ENCODE results near the gene ANKRD65.
"Not testable (repeated sequence)": the region's sequence is repeated elsewhere in the genome, so short reads cannot be mapped to it uniquely, and the experiment has no call there.

ANKRD65 gene

DNA sequence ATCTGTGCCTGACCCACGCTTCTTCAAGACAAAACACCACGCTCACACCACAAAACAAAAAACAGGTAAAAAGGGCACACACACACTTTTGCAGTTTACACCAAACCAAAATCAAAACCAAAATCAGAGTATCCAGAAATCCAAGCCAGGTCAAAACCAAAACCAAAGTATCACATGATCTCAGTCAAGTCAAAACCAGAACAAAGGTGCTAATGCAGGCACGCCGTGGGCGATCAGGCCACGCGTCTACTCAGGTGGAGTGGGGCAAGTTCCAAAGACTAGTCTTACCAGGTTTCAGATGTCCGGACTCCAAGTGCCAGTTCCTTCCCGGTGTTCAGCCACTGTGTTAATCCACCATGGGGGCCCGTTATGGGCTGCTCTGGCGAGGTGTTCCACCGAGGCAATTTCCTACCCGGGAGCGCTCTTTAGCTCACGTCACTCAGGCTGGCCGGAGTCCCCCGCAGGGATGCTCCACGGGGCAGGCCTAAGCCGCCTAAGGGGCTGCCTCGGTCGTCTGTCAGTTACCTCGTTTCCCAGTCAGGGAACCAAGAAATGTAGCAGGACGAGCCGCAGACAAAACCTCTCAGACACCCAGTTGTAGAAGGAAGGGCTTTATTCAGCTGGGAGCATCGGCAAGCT is 3.1 kb downstream of the ANKRD65 start:
- not testable (repeated sequence) for DNase-seq (ENCODE audit: low read depth in 2 of 2)

DNA sequence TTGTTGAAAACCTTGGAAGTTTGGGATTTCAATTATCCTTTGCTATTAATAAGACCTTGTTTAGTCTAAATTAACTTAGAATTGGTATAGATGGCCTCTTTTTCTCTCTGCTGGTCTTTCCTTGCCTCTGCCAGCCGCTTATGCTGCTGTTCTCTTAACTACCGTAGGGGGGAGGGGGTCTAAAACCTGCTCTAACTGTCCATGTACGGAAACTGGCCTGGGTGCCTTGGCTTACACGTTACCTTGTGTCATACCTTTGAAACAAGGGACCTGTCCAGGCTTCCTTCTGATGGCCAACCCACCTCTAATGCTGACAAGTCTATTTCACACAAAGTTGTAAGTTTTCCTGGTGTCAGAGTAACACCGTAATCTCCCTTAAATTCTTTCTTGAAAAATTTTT is 3.7 kb downstream of the ANKRD65 start:
- DNase-seq (ENCODE audit: low read depth in 2 of 2) = not testable (repeated sequence)

DNA sequence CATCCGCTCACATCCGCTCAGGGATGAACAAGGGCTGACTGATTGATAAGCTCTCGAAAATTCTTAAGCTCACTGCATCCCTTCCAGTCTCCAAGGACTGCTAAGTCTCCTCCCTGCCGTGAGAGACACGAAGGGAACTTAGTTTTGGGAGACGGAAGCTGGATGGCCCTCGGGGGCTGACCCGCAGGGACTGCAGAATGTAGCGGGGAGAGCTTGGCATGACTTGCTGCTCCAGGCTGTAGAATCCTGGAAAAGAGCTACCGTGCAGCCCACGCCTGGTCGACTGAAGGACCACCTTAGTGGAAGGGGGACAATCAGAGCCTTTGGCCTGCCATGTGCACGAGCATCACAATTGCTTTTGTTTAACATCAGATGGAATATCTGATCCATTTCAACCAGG is 5.3 kb downstream of the ANKRD65 start:
- DNase-seq (ENCODE audit: low read depth in 2 of 2) = no peak

DNA sequence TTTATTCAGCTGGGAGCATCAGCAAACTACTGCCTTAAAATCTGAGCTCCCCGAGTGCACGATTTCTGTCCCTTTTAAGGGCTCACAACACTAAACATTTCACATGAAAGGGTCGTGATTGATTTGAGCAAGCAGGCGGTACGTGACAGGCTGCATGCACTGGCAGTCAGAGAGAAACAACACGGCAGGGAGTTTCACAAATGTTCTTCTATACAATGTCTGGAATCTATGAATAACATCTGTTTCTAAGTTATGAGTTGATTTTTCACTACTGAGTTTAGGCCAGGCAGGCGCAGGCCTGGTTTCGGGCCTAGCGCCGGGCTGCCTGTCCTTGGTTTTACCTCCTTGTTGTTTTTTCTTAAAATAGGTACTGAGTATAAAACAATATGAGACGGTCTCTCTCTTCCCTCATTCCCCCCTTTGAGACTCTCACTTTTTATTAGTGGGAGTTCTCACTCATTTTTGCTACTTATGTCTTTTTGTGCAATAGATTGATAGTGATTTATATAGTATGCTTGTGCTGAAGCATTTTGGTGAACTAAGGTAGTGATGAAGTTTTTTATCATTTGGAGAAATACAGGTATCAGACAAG is 8.7 kb downstream of the ANKRD65 start:
- not testable (repeated sequence) for DNase-seq (ENCODE audit: low read depth in 2 of 2)

DNA sequence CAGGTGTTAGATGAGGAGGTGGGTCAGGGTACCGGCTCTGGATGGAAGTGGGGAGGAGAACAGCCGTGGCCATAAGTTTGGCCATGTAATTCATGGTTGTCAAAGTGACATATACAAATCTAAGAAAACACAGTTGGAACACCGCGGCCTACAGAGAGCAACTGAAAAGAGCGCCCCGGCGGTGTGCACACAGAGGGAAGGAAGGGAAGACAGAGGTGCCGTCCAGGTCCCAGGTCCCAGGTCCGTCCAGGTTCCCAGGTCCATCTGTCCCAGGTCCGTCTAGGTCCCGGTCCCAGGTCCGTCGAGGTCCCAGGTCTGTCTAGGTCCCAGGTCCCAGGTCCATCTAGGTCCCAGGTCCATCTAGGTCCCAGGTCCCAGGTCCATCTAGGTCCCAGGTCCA is 9.4 kb downstream of the ANKRD65 start:
- DNase-seq (ENCODE audit: low read depth in 2 of 2) = no peak

DNA sequence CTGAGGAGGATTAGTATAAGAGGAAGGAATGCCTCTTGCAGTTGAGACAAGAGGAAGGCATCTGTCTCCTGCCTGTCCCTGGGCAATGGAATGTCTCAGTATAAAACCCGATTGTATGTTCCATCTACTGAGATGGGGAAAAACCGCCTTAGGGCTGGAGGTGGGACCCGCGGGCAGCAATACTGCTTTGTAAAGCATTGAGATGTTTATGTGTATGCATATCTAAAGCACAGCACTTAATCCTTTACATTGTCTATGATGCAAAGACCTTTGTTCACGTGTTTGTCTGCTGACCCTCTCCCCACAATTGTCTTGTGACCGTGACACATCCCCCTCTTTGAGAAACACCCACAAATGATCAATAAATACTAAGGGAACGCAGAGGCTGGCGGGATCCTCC is 10.8 kb downstream of the ANKRD65 start:
- not testable (repeated sequence) for DNase-seq (ENCODE audit: low read depth in 2 of 2)

DNA sequence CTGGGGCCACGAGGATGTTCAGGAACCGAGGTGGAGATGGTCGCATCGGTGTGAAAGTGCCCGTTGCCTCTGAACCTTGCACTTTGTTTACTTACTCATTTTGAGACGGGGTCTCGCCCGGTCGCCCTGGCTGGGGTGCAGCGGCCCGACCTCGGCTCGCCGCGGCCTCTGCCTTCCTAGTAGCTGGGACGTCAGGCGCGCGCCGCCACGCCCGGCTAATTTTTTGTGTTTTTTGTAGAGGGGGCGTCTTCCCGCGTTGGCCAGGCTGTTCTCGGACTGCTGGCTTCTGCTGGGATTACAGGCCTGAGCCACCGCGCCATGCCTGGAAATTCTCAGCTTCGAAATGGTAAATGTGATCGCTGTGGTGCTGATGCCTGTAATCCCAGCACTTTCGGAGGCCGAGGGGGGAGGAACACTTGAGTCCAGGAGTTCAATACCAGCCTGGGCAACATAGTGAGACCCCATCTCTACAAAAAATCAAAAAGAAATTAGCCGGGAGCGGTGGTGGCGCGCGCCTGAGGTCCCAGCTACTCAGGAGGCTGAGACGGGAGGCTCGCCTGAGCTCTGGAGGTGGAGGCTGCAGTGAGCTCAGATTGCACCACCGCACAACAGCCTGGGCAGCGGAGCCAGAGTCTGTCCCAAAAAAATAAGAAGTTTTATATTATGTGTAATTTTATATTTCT is 13.3 kb downstream of the ANKRD65 start:
- DNase-seq (ENCODE audit: low read depth in 2 of 2) = no peak

DNA sequence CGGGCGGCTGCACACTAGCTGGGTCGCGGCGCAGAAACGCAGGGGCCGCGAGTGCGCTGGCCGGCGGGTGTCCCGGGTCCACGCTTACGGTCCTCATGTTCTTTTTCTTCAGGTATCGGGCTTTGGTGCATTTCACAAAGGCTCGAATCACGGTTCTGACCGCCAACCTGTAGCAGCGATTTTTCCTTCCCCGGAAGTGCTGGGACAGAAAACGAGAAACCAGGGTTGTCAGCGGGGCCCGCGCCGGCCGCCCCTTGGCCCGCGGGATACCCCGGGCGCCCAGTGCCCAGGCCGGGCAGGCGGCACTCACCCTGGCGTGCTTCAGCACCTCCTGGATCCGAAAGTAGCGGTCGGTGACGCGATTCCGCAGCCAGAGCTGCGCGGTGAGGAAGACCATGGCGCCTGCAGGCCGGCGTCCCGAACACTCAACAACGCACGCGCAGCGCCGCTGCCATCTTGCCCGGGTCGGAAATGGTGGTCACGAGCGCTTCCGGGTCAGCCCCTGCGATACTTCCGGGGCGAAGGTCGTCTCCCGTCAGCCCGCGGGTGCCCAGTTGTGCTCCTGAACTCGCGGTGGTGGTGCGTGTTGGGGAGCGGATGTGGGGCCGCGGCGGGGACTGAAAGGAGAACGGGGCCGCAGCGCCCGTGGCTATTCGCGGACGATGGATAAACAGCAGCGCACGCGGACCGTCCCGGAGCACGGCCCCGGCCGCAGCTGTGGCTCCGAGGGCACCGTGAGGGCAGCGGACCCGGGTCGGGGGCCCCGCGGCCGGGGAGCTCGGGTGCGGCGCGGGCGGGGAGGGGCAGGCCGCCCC is 14.0 kb downstream of the ANKRD65 start, which contains the start of gene MRPL20:
Gene MRPL20, minus strand, starts transcription at position 473 of the 815 bp plus-strand sequence. Its CDS starts 76 bp downstream, at position 397.
- peak; percentile 91 to 94 for DNase-seq (ENCODE audit: low read depth in 2 of 2)

DNA sequence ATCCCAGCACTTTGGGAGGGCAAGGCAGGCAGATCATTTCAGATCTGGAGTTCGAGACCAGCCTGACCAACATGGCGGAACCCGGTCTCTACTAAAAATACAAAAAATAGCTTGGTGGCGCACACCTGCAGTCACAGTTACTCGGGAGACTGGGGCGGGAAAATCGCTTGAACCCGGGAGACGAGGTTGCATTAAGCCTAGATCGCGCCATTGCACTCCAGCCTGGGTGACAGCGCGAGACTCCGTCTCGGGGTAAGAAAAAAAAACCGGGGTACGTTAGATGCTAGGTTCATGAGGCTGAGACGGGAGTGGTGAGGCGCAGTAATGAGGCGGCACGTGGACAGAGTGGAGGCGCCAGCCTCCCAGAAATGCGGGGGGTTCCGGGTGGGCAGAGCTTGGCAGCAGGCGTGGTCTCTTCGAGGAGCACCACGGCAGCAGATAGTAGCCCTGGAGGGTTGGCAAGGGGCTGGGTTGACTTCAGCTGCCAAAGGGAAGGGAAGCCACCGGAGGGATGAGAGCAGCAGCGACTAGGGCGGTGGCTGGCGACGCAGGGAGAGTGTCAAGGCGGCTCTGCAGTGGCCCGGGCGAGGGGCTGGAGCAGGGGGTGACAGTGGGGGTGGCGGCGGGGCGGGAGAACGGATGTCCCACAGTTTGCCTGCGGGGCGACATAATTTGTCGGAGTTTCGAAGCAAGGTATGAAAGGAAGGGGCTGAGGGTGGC is 14.8 kb downstream of the ANKRD65 start:
- no peak for DNase-seq (ENCODE audit: low read depth in 2 of 2)

DNA sequence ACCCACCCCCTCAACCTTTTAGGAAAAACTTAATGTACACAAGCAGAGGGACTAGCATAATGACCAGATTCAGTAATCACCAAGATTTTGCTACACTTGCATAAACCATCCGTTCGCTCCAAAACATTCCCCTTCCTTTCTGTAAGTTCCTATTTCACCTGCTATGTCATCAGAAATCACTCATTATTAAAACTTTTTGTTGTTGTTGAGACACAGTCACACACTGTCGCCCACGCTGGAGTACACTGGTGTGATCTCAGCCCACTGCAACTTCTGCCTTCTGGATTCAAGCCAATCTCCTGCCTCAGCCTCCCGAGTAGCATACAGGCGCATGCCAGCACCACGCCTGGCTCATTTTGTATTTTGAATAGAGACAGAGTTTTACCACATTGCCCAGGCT is 17.4 kb downstream of the ANKRD65 start:
- DNase-seq (ENCODE audit: low read depth in 2 of 2) = no peak

DNA sequence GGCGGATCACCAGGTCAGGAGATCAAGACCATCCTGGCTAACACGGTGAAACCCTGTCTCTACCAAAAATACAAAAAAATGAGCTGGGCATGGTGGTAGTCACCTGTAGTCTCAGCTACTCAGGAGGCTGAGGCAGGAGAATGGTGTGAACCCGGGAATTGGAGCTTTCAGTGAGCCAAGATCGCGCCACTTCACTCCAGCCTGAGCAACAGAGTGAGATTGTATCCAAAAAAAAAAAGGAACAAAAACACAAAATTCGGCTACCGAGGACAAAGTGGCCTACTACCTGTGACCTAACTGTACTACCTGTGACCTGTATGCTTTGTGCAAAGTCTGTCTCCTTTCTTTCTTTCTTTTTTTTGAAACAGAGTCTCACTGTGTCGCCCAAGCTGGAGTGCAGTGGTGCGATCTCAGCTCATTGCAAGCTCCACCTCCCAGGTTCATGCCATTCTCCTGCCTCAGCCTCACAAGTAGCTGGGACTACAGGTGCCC is 18.1 kb downstream of the ANKRD65 start:
- not testable (repeated sequence) for DNase-seq (ENCODE audit: low read depth in 2 of 2)

DNA sequence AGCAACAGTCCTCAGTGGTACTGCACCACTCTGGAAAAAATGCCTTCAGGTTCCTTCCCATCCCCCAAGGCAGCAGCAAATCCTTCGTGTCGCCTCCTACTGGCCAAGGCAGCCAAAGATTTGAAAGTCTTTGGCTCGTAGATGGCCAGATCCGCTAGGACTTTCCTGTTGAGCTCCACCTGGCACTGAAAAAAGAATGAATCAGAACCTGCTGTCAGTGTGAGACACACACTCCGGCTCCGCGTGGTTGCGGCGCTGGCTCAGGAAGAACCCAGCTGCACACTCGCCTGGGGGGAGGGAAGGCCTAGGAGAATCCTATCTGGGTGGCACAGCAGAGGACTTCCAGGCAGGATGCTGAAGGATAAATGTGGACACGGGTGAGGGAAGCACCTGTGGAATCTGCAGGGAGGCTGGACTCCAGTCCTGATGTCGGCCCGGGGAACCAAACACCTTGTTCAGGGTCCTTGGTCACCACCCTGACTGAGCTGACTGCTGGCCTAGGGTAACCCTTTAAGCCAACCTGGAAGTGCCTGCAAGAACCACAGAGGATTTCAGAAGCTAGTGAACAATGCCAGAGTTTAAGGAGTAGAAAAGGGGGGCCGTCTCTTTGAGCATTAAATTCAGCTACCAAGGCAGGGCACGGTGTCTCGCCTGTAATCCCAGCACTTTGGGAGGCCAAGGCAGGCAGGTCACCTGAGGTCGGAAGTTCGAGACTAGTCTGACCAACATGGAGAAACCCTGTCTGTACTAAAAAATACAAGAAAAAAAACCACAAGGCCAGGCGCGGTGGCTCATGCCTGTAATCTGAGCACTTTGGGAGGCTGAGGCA is 18.8 kb downstream of the ANKRD65 start:
- DNase-seq (ENCODE audit: low read depth in 2 of 2) = no peak

DNA sequence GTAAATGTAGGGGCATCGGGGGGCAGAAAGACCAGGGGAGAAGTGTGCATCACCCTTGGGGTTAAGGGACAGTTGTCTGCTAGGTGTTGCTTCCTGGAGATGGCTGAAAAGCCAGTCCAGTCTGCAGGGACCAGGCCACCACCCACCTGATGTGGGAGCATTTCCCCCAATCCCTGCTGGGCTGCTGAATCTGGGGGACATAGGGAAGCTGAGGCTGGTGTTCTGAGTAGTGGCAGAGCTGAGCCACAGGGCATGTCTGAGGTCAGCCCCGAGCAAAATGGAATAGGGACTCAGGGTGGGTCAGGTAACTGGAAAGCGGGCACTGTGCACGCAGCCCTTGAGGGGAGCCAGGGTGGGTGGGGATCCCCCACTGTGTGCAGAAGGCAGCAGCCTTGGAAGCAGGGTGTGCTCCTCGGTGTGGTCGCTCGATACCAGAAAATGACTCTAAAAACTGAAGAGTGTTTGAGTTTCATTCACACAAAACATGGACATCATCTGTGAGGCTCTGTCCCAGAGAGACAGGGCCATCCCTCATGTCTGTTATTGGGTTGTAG is 19.5 kb downstream of the ANKRD65 start:
- DNase-seq (ENCODE audit: low read depth in 2 of 2) = no peak

DNA sequence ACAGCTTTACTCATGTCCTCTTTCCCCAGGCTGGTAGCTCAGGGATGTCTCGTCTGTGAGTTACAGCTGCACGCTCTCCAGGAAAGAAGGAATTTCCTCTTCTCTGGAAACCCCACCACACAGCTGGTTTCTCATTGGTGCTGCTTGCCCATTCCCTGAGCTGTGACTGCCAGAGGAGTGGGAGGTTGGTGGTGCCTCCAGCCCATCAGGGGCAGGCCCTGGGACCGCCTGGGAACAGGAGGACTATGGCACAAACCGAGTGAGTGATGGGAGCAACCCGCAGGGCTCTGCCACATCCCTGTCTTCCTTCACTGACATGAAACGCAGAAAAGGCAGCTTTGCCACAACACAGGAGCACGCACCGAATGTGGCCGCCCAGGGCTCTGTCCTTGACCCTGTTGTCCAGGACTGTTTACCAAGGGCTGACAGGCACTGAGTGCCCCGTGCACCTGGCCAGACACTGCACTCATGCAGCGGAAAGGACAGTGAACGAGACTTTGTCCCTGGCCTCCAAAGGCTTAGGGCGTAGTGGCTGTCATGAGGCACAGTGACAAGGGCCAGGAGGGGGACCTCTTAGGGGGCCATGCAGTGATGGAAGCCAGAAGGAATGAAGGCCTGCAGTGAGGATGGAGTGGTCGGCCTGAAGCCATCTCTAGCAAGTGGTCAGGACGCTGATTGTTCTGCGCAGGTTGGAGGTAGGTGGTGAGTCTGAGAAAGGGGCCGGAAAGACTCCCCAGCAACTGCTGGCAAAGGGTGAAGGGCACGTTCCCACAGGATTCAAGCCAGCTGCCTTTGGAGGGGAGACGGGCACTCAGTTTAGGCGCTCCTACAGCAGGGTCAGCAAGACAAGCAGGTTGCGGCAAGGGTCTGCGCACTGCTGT is 20.3 kb downstream of the ANKRD65 start:
- no peak for DNase-seq (ENCODE audit: low read depth in 2 of 2)

DNA sequence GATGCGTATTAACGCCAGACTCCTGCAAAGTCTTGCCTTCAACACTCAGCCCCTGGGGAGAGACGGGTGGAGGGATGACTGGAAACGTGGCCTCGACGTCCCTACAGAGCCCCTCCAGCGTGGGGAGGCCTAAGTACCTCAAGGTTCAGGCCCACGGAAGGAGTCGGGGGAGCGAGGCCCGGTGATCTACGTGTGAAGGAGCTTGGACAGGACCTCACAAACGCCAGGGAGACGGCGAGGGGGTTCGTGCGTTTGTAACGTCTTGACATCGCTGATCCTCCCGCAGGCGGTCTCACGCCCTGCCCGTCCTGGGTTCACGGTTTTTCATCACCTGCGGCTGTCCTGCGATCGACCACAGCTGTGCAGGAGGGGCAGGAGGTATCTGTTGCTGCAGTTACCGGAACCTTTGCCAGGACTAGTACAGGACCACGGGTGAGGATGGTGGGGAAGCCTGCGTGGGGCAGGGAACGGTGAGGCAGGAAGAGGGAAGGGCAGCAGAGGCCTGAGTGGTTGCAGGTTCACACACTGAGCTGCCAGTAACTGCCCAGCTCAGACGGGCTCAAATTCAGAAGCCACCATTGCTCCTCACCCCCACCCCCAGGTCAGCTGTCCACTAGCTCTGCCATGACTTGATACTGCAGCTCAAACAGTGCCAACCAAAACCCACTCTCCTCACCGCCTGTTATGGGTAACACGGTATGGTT is 21.1 kb downstream of the ANKRD65 start:
- DNase-seq (ENCODE audit: low read depth in 2 of 2) = no peak

DNA sequence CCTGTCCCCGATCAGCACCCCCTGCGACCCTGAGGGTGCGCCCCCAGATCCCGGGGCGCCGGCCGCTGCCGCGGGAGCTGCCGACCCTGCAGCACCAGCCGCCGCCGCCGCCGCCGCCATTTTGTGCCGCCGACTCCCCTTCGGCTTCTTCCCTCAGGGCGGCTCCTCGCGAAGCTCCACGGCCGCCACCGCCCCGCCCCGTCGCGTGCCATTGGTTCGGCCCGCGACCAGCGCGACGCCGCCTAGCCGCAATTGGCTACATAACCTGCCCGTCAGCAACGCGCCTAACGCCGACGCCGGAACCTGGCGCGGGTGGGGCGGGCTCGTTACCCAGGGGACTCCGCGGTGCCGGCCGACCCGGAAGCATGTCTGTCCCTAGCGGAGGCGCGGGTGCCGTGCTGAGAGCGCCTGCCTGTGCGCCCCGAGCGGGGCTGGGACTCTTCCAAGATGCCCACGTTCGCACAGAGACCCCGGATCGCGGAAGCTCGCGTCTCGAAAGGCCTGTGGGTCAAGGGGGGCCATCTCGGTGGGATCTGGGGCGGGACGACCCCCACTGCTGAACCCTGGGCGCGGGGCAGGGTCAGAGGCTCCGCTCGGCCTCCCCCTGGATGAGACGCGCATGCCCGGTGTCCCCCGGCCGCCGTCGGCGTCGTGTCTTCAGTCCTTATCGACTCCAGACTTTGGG is 21.7 kb downstream of the ANKRD65 start, which contains the start of gene CCNL2:
Gene CCNL2, minus strand, starts transcription at position 149 of the 685 bp plus-strand sequence. Its CDS starts 29 bp downstream, at position 120.
- DNase-seq (ENCODE audit: low read depth in 2 of 2) = peak; percentile 99

DNA sequence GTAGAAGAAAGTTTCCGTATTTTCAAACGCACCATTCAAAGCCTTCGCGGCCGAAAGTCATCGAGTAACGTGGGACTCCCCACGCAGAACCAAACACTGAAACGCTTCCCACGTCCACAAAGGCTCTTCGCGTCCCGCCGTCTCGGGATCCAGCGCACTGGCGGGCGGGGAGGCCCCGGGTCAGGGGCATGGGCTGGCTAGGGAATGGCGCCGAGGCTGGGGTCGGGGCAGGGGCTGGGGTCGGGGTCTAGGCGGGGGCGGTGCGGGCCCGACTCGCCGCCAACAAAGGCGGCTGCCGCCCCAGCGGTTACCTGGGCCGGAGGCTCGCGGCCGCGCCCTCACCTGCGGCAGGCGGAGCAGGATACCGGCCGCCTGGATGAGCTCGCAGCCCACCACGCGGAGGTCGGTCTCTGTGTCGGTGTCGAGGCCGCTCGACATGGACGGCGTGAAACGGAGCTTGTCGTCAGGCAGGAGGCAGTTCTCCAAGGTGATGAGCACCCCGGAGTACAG is 22.3 kb downstream of the ANKRD65 start:
- no peak for DNase-seq (ENCODE audit: low read depth in 2 of 2)

Data from activated CD8-positive, alpha-beta memory T cell treated with anti-CD3 and anti-CD28 coated beads for 4 hours (primary cell).